ENCODE results near the gene STPG4.

The STPG4 gene

DNA sequence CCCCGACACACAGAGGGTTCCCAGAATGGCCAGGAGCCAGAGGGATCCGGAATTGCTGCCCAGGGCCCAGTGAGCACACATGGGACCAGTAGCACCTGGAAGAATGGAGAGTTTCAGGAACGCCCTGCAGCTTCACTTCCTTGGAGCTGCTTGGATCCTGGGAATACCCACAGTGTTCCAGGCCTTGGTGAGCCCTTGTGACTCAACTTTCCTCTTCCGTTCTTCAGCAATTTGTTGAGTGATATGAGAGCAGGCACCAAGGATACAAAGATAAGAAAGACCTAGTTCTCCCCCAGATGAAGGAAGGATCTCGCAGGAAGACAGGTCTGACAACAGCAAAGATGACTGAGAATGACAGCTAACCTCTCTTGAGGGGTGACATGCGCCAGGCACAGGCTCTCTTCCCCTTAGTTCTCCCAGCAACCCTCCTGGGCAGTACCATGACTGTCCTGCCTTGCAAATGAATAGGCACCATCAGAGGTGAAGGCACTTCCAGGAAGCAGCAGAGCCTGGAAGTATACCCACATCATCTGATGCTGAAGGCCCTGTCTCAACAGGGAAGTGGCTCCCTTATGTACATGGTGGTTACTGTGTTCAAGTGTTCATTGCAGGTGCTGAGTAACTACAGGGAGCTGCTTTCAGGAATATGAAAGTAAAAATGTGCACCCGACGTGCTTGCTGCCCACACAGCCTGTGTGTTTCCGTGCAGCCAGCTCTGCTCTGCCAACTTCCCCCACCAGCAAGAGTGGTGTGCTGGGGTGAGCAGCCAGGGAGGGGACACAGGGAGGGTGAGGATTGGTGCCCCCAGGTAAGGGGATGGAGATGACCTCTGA, 116.2 kb downstream of the STPG4 start:
- H3K27me3 ChIP-seq (ENCODE audit: insufficient read depth, poor library complexity, severe bottlenecking), result no peaks in the 10 kb centered on the region
- no peak overlapping the region for H3K4me3 ChIP-seq (ENCODE audit: severe bottlenecking)
- H3K36me3 ChIP-seq (ENCODE audit: low read depth), result peaks cover 20% of the 10 kb centered on the region
- ATAC-seq (ENCODE audit: low read depth) (no peak), DNase-seq (ENCODE audit: low spot score) (no peak)
- no peaks in the 10 kb centered on the region for H3K9me3 ChIP-seq (ENCODE audit: severe bottlenecking)
- TF ChIP-seq, protein P1, sequence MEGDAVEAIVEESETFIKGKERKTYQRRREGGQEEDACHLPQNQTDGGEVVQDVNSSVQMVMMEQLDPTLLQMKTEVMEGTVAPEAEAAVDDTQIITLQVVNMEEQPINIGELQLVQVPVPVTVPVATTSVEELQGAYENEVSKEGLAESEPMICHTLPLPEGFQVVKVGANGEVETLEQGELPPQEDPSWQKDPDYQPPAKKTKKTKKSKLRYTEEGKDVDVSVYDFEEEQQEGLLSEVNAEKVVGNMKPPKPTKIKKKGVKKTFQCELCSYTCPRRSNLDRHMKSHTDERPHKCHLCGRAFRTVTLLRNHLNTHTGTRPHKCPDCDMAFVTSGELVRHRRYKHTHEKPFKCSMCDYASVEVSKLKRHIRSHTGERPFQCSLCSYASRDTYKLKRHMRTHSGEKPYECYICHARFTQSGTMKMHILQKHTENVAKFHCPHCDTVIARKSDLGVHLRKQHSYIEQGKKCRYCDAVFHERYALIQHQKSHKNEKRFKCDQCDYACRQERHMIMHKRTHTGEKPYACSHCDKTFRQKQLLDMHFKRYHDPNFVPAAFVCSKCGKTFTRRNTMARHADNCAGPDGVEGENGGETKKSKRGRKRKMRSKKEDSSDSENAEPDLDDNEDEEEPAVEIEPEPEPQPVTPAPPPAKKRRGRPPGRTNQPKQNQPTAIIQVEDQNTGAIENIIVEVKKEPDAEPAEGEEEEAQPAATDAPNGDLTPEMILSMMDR (IDR thresholded peaks at IDR 0.05; ENCODE audit: poor library complexity, severe bottlenecking), result no peak
- H3K4me1 ChIP-seq (ENCODE audit: insufficient read depth, poor library complexity, severe bottlenecking), result peaks cover 30% of the 10 kb centered on the region
- peak overlapping the region; percentile 14 for H3K27ac ChIP-seq (ENCODE audit: poor library complexity, severe bottlenecking)

DNA sequence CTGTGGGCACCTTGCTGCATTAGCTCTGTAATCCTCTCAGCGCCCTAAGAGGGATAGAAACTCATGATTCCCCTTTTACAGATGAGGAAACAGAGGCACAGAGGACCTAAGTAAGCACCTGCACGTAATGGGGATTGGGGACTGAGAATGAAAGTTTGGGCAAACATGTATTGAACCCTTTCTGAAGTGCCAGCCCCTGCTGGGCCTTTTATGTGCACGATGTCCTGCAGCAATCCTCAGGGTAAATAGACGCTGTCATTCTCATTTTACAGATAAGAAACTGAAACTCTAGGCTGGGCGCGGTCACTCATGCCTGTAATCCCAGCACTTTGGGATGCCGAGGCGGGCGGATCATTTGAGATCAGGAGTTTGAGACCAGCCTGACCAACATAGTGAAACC, 117.4 kb downstream of the STPG4 start:
- no peak for ATAC-seq (ENCODE audit: low read depth)
- peaks cover 28% of the 10 kb centered on the region for H3K4me1 ChIP-seq (ENCODE audit: insufficient read depth, poor library complexity, severe bottlenecking)
- no peaks in the 10 kb centered on the region for H3K27me3 ChIP-seq (ENCODE audit: insufficient read depth, poor library complexity, severe bottlenecking)
- H3K27ac ChIP-seq (ENCODE audit: poor library complexity, severe bottlenecking), result no peak overlapping the region
- DNase-seq (ENCODE audit: low spot score), result no peak
- TF ChIP-seq, protein P1 (IDR thresholded peaks at IDR 0.05; ENCODE audit: poor library complexity, severe bottlenecking), result no peak
- no peaks in the 10 kb centered on the region for H3K9me3 ChIP-seq (ENCODE audit: severe bottlenecking)
- H3K36me3 ChIP-seq (ENCODE audit: low read depth), result peaks cover 20% of the 10 kb centered on the region
- no peak overlapping the region for H3K4me3 ChIP-seq (ENCODE audit: severe bottlenecking)

All from RWPE2 (cell line).